ENCODE results near the gene IKZF4.
"Not testable (repeated sequence)": the region's sequence is repeated elsewhere in the genome, so short reads cannot be mapped to it uniquely, and the experiment has no call there.

IKZF4 gene

DNA sequence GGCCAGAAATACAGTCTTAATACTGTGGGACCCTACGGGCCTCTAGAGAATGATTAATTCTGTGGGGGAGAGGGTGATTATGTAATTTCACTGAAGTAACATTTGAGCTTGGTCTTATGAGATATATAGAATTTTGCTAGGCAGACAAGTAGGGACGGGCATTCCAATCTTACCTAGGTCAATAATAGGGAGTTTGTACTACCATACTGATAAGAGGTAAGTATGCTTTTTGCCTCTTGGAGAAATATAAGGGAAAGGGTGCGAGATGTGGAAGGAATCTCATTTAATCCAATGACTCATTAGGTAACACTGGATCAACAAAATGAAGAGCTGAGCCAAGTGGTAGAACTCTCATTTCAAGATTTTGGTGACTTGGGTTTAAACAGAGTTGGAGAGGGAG, 41.8 kb upstream of the IKZF4 start:
- no peak for TF ChIP-seq Cebpa-rat (IDR thresholded peaks at IDR 0.05)
- Histone ChIP-seq H3K27me3 (no peaks in the 10 kb centered on the region), H3K36me3 (peaks cover 14 to 51% (median 38%) of the 10 kb centered on the region in 11 experiments), H3K9ac (no peak overlapping the region), H3K27ac (peak overlapping the region in 6 of 11 experiments; percentile 50 to 78 (median 72); a peak in 7 of 22 replicates), H4K20me1 (peaks cover 0 to 88% (median 5%) of the 10 kb centered on the region in 11 experiments; a peak in 10 of 22 replicates), H3K9me3 (replicated peaks in 1 of 11) (no peaks in the 10 kb centered on the region), H3K4me1 (peaks cover 74 to 93% (median 85%) of the 10 kb centered on the region in 10 experiments), H3K4me2 (peak overlapping the region in 10 of 11 experiments; percentile 79 to 93 (median 88); a peak in 16 of 22 replicates), H3K4me3 (no peak overlapping the region)

GRCh38 chr12:55981882-55982281, 39.0 kb upstream of the IKZF4 start:
- H3K4me3 ChIP-seq; H3K9me3 ChIP-seq (replicated peaks in 1 of 11); H3K27me3 ChIP-seq: not testable (repeated sequence)
- Histone ChIP-seq H3K4me2 (peak overlapping the region; percentile 73 to 92 (median 83)), H4K20me1 (peaks cover 0 to 90% (median 3%) of the 10 kb centered on the region in 11 experiments; a peak in 8 of 22 replicates), H3K36me3 (peaks cover 41 to 72% (median 63%) of the 10 kb centered on the region in 11 experiments), H3K27ac (peak overlapping the region in 9 of 11 experiments; percentile 16 to 77 (median 70); a peak in 17 of 22 replicates), H3K4me1 (peaks cover 70 to 89% (median 80%) of the 10 kb centered on the region in 10 experiments), H3K9ac (peak overlapping the region in 4 of 11 experiments; percentile 19 to 44 (median 27); a peak in 4 of 22 replicates)

DNA sequence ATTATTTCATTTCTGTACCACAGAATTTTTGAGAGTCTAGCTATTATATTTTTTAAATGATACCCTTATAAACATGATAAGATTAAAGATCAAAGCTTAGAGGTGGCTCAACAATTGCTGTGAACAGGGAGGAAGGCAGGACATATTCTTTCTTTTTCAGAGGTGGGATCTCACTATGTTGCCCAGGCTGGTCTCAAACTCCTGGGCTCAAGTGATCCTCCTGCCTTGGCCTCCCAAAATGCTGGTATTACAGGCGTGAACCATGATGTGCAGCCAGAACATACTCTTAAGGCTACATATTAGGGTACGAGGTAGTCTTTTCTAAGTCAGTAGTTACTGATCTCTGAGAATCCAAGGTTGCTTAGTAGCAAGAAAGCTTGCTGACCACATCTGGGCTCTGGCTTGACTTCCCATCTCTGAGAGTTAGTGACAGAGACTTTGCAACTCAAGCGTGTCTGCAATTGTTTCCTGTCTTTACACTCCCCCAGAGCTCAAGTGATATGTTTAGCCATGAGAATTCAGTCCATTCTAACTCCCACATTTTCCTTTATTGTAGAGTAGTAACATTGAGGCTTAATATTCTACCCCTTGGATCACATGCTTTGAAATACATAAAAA, 38.4 kb upstream of the IKZF4 start:
- no peak for TF ChIP-seq Cebpa-rat (IDR thresholded peaks at IDR 0.05)

GRCh38 chr12:55983232-55983842, 37.5 kb upstream of the IKZF4 start:
- H3K27me3 ChIP-seq: no peaks in the 10 kb centered on the region
- H3K27ac ChIP-seq: peak overlapping the region in 10 of 11 experiments; percentile 36 to 78 (median 72); a peak in 20 of 22 replicates
- peaks cover 0 to 75% (median 3%) of the 10 kb centered on the region in 11 experiments; a peak in 8 of 22 replicates for H4K20me1 ChIP-seq
- peak overlapping the region; percentile 73 to 92 (median 83) for H3K4me2 ChIP-seq
- H3K9ac ChIP-seq: peak overlapping the region in 10 of 11 experiments; percentile 12 to 73 (median 50); a peak in 17 of 22 replicates
- H3K4me1 ChIP-seq: peaks cover 56 to 75% (median 66%) of the 10 kb centered on the region in 10 experiments
- no peaks in the 10 kb centered on the region for H3K9me3 ChIP-seq (replicated peaks in 1 of 11)
- peaks cover 56 to 84% (median 71%) of the 10 kb centered on the region in 11 experiments for H3K36me3 ChIP-seq
- TF ChIP-seq Cebpa-rat (IDR thresholded peaks at IDR 0.05): no peak
- H3K4me3 ChIP-seq: peak overlapping the region in 4 of 10 experiments; percentile 10 to 28 (median 25); a peak in 4 of 20 replicates

More for the DNA sequence above, 38.4 kb upstream of the IKZF4 start:
- Histone ChIP-seq H3K36me3 (peaks cover 47 to 75% (median 63%) of the 10 kb centered on the region in 11 experiments), H3K9me3 (replicated peaks in 1 of 11) (no peaks in the 10 kb centered on the region), H3K9ac (peak overlapping the region in 10 of 11 experiments; percentile 8 to 65 (median 46); a peak in 16 of 22 replicates), H3K27ac (peak overlapping the region in 10 of 11 experiments; percentile 36 to 78 (median 72); a peak in 20 of 22 replicates), H3K4me2 (peak overlapping the region; percentile 73 to 92 (median 83)), H3K4me1 (peaks cover 65 to 84% (median 75%) of the 10 kb centered on the region in 10 experiments), H4K20me1 (peaks cover 0 to 84% (median 3%) of the 10 kb centered on the region in 11 experiments; a peak in 8 of 22 replicates), H3K27me3 (no peaks in the 10 kb centered on the region), H3K4me3 (peak overlapping the region in 6 of 10 experiments; percentile 5 to 28 (median 25); a peak in 6 of 20 replicates)

DNA sequence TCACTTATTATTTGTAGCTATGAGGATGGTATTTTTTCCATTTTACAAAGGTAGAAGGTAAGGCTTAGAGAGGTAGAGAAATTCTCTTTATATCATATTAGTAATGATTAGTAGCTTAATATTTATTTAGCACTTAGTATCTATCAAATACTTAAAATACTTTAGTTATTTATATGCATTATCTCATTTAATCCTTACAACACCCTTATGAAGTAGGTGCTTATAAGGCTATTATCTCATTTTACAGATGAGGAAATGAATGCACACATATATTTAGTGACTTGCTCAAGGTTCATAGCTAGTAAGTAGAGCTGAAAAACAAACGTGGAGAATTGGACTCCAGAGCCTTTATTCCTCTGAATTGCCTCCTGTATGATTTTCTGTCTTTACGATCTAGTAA, 36.0 kb upstream of the IKZF4 start:
- TF ChIP-seq Cebpa-rat (IDR thresholded peaks at IDR 0.05): no peak
- H3K9me3 ChIP-seq (replicated peaks in 1 of 11): no peaks in the 10 kb centered on the region
- H3K27me3 ChIP-seq: no peaks in the 10 kb centered on the region
- H3K4me3 ChIP-seq: no peak overlapping the region
- peaks cover 62 to 84% (median 76%) of the 10 kb centered on the region in 11 experiments for H3K36me3 ChIP-seq
- H3K9ac ChIP-seq: 0 out of 22 replicates have a peak overlapping the region, but pooled peaks of 1 of the 11 experiments have one; percentile 64
- H3K27ac ChIP-seq: peak overlapping the region in 5 of 11 experiments; percentile 1 to 76 (median 20); a peak in 3 of 22 replicates
- H3K4me2 ChIP-seq: peak overlapping the region in 10 of 11 experiments; percentile 7 to 85 (median 76); a peak in 15 of 22 replicates
- peaks cover 45 to 60% (median 51%) of the 10 kb centered on the region in 10 experiments for H3K4me1 ChIP-seq
- H4K20me1 ChIP-seq: peaks cover 0 to 60% (median 3%) of the 10 kb centered on the region in 11 experiments; a peak in 9 of 22 replicates

- no peak for TF ChIP-seq Cebpa-rat (IDR thresholded peaks at IDR 0.05)
- H3K36me3 ChIP-seq: peaks cover 64 to 84% (median 76%) of the 10 kb centered on the region in 11 experiments
Observed at GRCh38 chr12:55985341-55985740, 35.5 kb upstream of the IKZF4 start.

DNA sequence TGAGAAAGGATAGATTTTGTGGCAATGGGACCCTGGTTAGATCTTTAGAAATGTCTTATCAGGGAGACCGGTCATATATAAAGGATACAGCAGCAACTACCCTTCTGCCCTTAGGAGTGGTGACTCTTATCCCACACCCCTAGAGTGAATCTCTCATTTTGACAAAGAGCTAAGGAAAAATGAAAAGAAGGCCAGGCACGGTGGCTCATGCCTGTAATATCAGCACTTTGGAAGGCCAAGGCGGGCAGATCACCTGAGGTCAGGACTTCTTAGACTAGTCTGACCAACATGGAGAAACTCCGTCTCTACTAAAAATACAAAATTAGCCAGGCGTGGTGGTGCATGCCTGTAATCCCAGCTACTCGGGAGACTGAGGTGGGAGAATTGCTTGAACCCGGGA, 34.9 kb upstream of the IKZF4 start:
- H3K9ac ChIP-seq; H3K9me3 ChIP-seq (replicated peaks in 1 of 11); H3K4me2 ChIP-seq; H3K27me3 ChIP-seq; H3K4me3 ChIP-seq: not testable (repeated sequence)
- H3K36me3 ChIP-seq: peaks cover 68 to 84% (median 77%) of the 10 kb centered on the region in 11 experiments
- peaks cover 44 to 50% (median 48%) of the 10 kb centered on the region in 10 experiments for H3K4me1 ChIP-seq
- H4K20me1 ChIP-seq: peaks cover 0 to 50% (median 3%) of the 10 kb centered on the region in 11 experiments; a peak in 9 of 22 replicates
- peak overlapping the region in 1 of 11 experiments; percentile 22; a peak in 2 of 22 replicates for H3K27ac ChIP-seq

More at GRCh38 chr12:55985341-55985740, 35.5 kb upstream of the IKZF4 start:
- Histone ChIP-seq H3K4me3 (no peak overlapping the region), H3K27ac (peak overlapping the region in 4 of 11 experiments; percentile 1 to 22 (median 16); a peak in 3 of 22 replicates), H3K9me3 (replicated peaks in 1 of 11) (no peaks in the 10 kb centered on the region), H3K4me2 (peak overlapping the region in 10 of 11 experiments; percentile 7 to 82 (median 30); a peak in 13 of 22 replicates), H3K9ac (0 out of 22 replicates have a peak overlapping the region, but pooled peaks of 1 of the 11 experiments have one; percentile 2), H3K4me1 (peaks cover 45 to 55% (median 49%) of the 10 kb centered on the region in 10 experiments), H3K27me3 (no peaks in the 10 kb centered on the region), H4K20me1 (peaks cover 0 to 56% (median 3%) of the 10 kb centered on the region in 11 experiments; a peak in 9 of 22 replicates)

DNA sequence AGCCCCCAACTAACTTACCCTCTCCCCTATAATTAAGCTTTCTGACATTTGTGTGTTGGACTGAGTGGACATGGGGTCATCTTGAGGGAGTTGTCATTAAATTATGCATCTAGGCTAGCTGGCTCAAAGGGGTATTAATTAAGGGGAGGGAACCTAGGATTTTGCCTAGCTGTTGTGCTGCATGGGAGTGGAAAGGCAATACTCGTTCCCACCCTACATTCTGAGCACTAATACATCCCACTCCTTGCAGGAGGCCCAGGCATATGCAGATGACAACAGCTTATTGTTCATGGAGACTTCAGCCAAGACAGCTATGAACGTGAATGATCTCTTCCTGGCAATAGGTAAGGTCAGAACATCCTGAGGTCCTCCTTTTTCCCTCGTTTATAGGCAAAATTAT, 29.7 kb upstream of the IKZF4 start:
- no peak overlapping the region for H3K4me3 ChIP-seq
- peaks cover 0 to 16% (median 9%) of the 10 kb centered on the region in 10 experiments; a peak in 13 of 20 replicates for H3K4me1 ChIP-seq
- H3K27ac ChIP-seq: no peak overlapping the region
- peaks cover 0 to 26% (median 0%) of the 10 kb centered on the region in 11 experiments; a peak in 7 of 22 replicates for H4K20me1 ChIP-seq
- H3K9me3 ChIP-seq (replicated peaks in 1 of 11): no peaks in the 10 kb centered on the region
- H3K36me3 ChIP-seq: peaks cover 93 to 96% (median 94%) of the 10 kb centered on the region in 11 experiments
- H3K4me2 ChIP-seq: no peak overlapping the region
- H3K9ac ChIP-seq: 0 out of 22 replicates have a peak overlapping the region, but pooled peaks of 1 of the 11 experiments have one; percentile 15
- H3K27me3 ChIP-seq: no peaks in the 10 kb centered on the region
- no peak for TF ChIP-seq Cebpa-rat (IDR thresholded peaks at IDR 0.05)

Measured in BLaER1 treated with 17β-estradiol and CSF1 and Interleukin-3, amounts not matched to agents 10 nM and 100 nM (cell line).